HepG2 (cell line): ENCODE results near the gene PSORS1C1.

ENCODE experiments used
- BHLHE40 ChIP-seq: IDR thresholded peaks from 2 replicates; pipeline ENCODE4 v1.6.1; 2011; ENCODE audit warnings: low read length, improper control_type of control experiment
- CBFB ChIP-seq: sonication (generic); formaldehyde crosslinking; IDR thresholded peaks from 2 replicates; pipeline ENCODE4 v1.4.0; 2020; ENCODE audit warnings: missing genetic modification reagents
- MED13 ChIP-seq: sonication (generic); formaldehyde crosslinking; IDR thresholded peaks from 2 replicates; pipeline ENCODE4 v1.5.0; 2020; ENCODE audit warnings: missing genetic modification reagents
- POLR2G ChIP-seq: fragments of 200-400 bp; formaldehyde crosslinking; IDR thresholded peaks from 2 replicates; pipeline ENCODE4 v1.6.1; 2018; ENCODE audit warnings: mild to moderate bottlenecking, low read depth, low read length, moderate library complexity
- SETDB1 ChIP-seq: sonication (generic); formaldehyde crosslinking; IDR thresholded peaks from 2 replicates; pipeline ENCODE4 v1.5.1; 2020; ENCODE audit warnings: missing genetic modification reagents, mild to moderate bottlenecking, borderline replicate concordance
- ZNF230 ChIP-seq: sonication (generic); formaldehyde crosslinking; IDR thresholded peaks from 2 replicates; pipeline ENCODE4 v1.4.0; 2020; ENCODE audit warnings: mild to moderate bottlenecking, missing genetic modification reagents
- ZNF616 ChIP-seq: sonication (generic); formaldehyde crosslinking; IDR thresholded peaks from 2 replicates; pipeline ENCODE4 v1.5.0; 2020; ENCODE audit warnings: low read depth, mild to moderate bottlenecking, missing genetic modification reagents
- ZNF768 ChIP-seq: sonication (generic); formaldehyde crosslinking; IDR thresholded peaks from 2 replicates; pipeline ENCODE4 v1.4.0; 2020; ENCODE audit warnings: missing genetic modification reagents
- TF ChIP-seq, protein P1 (sequence below): sonication (generic); formaldehyde crosslinking; IDR thresholded peaks from 2 replicates; pipeline ENCODE4 v1.4.0; 2020; ENCODE audit warnings: low read depth, mild to moderate bottlenecking, missing genetic modification reagents

DNA sequence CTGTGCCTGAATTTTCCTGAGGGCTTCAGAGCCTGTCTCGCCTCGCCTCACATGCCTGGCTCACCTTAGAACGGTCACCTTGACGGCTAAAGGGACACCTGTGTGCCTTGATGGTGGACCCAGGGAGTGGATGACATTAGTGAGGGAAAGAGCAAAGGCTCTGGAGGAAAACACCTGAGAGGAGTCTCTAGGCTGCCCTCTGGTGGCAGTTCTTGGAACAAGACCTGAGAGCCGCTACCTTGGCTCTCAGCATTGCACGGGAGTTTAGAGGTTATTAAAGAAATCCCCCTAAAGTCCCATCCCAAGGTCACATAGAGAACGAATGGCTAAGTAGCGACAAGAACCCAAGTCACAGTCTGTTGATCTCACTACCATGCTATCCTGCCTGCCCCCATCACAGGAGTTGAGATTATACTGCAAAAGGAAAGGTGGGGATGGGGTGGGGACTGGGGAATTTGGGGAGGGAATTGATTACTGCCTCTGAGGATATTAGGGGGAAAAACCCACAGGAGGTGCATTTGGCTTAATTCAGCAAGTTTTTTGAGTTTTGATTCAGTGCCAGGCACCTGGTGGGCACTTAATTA lies 13.6 kb downstream of the PSORS1C1 start:
- TF ChIP-seq SETDB1, result no peak
- no peak for TF ChIP-seq ZNF230 (CRISPR knock-in tag)
- no peak for TF ChIP-seq ZNF768 (CRISPR knock-in tag)
- no peak for TF ChIP-seq POLR2G
- TF ChIP-seq, protein P1, sequence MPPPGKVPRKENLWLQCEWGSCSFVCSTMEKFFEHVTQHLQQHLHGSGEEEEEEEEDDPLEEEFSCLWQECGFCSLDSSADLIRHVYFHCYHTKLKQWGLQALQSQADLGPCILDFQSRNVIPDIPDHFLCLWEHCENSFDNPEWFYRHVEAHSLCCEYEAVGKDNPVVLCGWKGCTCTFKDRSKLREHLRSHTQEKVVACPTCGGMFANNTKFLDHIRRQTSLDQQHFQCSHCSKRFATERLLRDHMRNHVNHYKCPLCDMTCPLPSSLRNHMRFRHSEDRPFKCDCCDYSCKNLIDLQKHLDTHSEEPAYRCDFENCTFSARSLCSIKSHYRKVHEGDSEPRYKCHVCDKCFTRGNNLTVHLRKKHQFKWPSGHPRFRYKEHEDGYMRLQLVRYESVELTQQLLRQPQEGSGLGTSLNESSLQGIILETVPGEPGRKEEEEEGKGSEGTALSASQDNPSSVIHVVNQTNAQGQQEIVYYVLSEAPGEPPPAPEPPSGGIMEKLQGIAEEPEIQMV (CRISPR knock-in tag), result no peak
- no peak for TF ChIP-seq MED13 (CRISPR knock-in tag)
- TF ChIP-seq ZNF616, result no peak
- TF ChIP-seq BHLHE40, result no peak
- TF ChIP-seq CBFB (CRISPR knock-in tag), result no peak
